OCI-LY7 (cell line): ENCODE results near the gene IFT57.

Source experiments
- EZH2phosphoT487 ChIP-seq: fragments of 200-600 bp; sonication (generic); IDR thresholded peaks from 2 replicates; pipeline ENCODE4 v1.6.1; 2018; ENCODE audit warnings: low read depth, borderline replicate concordance, mild to moderate bottlenecking, mixed run types, antibody characterized with exemption, low read length, moderate library complexity, mixed read lengths
- TF ChIP-seq, protein P1 (sequence below): fragments of 200-600 bp; sonication (generic); conservative IDR thresholded peaks from 2 replicates; pipeline ENCODE4 v1.5.1; 2014; ENCODE audit warnings: mild to moderate bottlenecking, antibody characterized with exemption, low read length, moderate library complexity, mixed read lengths

DNA sequence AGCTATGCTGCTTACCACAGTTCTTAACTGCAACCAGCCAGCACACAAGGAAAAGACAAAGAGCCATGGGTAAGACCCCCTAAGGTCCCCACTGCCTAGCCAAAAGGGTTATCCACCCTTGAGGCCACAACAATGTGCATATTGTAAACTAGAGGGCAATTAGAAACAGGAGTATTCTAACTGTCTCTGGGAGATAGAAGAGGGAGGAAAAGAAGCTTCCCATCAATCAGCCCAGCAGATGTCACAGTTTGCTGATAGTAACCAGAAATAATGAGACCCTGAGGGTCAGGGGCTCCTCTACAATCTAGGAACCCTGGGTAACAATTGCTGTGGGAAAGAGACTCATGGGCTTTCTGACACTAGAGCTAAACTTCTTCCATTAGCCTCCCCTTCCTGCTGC, 20.6 kb upstream of the IFT57 start:
- TF ChIP-seq, protein P1, sequence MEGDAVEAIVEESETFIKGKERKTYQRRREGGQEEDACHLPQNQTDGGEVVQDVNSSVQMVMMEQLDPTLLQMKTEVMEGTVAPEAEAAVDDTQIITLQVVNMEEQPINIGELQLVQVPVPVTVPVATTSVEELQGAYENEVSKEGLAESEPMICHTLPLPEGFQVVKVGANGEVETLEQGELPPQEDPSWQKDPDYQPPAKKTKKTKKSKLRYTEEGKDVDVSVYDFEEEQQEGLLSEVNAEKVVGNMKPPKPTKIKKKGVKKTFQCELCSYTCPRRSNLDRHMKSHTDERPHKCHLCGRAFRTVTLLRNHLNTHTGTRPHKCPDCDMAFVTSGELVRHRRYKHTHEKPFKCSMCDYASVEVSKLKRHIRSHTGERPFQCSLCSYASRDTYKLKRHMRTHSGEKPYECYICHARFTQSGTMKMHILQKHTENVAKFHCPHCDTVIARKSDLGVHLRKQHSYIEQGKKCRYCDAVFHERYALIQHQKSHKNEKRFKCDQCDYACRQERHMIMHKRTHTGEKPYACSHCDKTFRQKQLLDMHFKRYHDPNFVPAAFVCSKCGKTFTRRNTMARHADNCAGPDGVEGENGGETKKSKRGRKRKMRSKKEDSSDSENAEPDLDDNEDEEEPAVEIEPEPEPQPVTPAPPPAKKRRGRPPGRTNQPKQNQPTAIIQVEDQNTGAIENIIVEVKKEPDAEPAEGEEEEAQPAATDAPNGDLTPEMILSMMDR: no peak
- no peak for TF ChIP-seq EZH2phosphoT487
